ENCODE measurements around the gene GSPT1.

The GSPT1 gene

DNA sequence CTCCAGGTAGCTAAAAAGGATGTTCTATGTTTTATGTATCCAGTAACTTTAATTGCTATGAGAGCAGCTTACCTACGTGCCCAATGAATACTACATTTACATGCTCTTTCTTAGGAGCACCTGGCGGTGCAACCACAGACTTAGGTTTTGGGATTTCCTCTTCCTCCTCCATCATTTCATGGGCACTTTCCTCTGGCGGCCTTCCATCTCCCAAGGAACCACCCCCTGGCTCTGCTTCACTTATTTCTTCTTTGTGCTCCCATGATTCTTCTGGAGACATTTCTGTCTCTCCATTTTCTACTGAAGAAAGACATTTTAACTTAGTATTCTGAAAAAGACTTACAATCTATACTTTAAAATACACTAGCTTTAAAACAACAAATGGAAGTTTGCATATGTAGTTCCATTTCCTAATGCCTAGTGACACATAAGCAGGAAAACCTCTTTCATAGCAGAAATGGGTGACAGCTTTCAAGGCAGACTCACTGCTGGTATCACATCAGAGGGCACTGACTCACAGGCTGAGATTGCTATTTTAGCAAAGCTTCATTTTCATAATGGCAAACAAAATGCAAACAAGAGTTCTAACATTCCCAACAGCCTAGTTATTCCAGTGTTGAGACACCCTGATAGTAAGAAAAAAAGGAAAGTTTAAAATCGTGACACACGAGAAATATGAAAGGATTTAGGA lies 19.1 kb downstream of the GSPT1 start:
- Mint-ChIP-seq H3K4me1 (no peaks in the 10 kb centered on the region), H3K27ac (no peak overlapping the region), H3K4me3 (no peak overlapping the region), H3K36me3 (ENCODE audit: low read depth) (peaks cover 35% of the 10 kb centered on the region), H3K9me3 (no peaks in the 10 kb centered on the region), H3K27me3 (ENCODE audit: low read depth) (no peaks in the 10 kb centered on the region)
- TF ChIP-seq, protein P1, sequence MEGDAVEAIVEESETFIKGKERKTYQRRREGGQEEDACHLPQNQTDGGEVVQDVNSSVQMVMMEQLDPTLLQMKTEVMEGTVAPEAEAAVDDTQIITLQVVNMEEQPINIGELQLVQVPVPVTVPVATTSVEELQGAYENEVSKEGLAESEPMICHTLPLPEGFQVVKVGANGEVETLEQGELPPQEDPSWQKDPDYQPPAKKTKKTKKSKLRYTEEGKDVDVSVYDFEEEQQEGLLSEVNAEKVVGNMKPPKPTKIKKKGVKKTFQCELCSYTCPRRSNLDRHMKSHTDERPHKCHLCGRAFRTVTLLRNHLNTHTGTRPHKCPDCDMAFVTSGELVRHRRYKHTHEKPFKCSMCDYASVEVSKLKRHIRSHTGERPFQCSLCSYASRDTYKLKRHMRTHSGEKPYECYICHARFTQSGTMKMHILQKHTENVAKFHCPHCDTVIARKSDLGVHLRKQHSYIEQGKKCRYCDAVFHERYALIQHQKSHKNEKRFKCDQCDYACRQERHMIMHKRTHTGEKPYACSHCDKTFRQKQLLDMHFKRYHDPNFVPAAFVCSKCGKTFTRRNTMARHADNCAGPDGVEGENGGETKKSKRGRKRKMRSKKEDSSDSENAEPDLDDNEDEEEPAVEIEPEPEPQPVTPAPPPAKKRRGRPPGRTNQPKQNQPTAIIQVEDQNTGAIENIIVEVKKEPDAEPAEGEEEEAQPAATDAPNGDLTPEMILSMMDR (IDR thresholded peaks at IDR 0.05; ENCODE audit: unreplicated experiment in 3 of 3), result no peak

DNA sequence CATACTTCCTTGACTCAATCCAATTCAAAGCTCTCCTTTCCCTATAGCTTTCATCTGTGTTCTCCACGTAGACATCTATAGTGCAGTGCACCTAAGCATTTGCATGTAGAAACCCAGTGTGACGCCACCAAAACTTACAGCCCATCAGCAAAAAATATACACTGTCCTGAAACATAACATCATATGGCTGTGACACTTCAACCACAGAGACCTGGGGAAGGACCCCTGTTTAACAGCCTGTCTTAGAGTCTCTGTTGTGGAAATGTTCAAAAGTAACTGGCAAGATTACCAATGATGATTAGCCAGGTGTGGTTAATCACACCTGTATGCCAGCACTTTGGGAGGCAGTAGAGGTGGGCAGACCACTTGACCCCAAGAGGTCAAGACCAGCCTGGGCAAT lies 22.2 kb downstream of the GSPT1 start:
- H3K4me3 Mint-ChIP-seq, result no peak overlapping the region
- H3K36me3 Mint-ChIP-seq (ENCODE audit: low read depth), result peaks cover 48% of the 10 kb centered on the region
- H3K9me3 Mint-ChIP-seq, result no peaks in the 10 kb centered on the region
- H3K27me3 Mint-ChIP-seq (ENCODE audit: low read depth), result no peaks in the 10 kb centered on the region
- H3K27ac Mint-ChIP-seq, result no peak overlapping the region
- no peaks in the 10 kb centered on the region for H3K4me1 Mint-ChIP-seq
- TF ChIP-seq, protein P1 (IDR thresholded peaks at IDR 0.05; ENCODE audit: unreplicated experiment in 3 of 3), result no peak

DNA sequence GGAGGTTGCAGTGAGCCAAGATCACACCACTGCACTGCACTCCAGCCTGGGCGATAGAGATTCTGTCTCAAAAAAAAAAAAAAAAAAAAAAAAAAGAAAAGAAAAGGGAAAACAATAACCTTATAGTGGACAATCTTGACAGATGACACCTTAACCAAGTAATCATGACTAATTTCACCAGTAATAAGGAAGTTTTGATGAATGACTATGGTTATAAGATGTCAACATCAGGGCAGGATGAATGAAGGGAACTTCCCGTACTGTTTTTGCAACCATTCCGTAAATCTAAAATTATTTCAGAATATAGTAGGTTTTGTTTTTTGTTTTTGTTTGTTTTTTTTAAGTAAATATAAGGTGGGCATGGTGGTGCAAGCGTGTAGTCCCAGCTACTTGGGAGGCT lies 23.0 kb downstream of the GSPT1 start:
- H3K9me3 Mint-ChIP-seq, result no peaks in the 10 kb centered on the region
- H3K27ac Mint-ChIP-seq, result no peak overlapping the region
- no peaks in the 10 kb centered on the region for H3K4me1 Mint-ChIP-seq
- peaks cover 51% of the 10 kb centered on the region for H3K36me3 Mint-ChIP-seq (ENCODE audit: low read depth)
- no peaks in the 10 kb centered on the region for H3K27me3 Mint-ChIP-seq (ENCODE audit: low read depth)
- TF ChIP-seq, protein P1 (IDR thresholded peaks at IDR 0.05; ENCODE audit: unreplicated experiment in 3 of 3), result no peak
- no peak overlapping the region for H3K4me3 Mint-ChIP-seq

DNA sequence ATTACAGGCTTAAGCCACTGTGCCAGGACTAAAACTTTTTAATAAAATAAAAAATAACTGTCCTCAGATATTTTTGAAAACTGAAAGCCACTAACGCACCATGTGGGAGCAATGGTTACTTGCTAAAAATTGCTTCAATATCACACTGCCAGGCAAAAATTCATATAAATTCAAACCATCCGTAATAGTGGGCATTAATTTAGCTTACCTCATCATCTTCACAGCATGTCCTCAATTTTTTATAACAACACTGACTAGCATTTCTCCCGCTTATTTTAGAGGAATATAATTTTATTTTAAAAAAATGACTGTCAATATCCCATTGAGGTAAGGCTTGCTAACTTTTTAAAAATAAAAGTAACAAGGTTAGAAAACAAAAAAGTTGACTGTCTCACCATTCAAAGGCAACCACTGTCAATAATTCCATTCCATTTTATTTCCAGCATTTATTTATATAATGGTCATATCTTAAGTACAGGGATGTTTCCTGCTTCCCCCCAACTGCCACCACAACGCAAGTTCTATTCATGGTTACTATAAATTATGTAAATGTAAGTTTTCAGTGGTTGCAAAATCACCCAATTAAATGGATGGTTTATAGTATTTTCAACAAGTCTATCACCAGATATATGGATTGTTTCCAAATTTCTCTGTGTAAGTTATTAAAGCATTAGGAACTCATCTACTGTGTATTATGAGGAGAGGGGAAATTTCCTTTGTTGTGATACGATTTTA lies 25.4 kb downstream of the GSPT1 start:
- H3K27me3 Mint-ChIP-seq (ENCODE audit: low read depth), result no peaks in the 10 kb centered on the region

DNA sequence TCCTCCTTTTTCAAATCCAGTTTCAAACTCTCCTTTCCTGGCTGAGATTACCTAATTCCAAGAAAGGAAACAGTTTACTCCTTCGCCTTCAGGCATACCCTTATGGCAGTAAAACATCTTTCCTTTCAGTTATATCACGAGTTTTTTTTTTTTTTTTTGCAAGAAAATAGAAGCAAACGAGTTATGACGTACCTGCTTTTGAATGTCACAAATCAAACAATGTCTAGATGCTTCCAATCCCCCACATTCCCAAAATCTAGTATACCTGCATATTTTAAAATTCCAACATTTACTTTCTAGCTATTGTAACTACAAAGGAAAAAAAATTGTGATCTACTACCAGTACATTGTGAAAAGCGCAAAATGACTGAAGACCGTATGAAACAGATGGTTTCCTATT lies 28.9 kb downstream of the GSPT1 start:
- Mint-ChIP-seq H3K27ac (no peak overlapping the region), H3K36me3 (ENCODE audit: low read depth) (peaks cover 55% of the 10 kb centered on the region), H3K9me3 (no peaks in the 10 kb centered on the region), H3K27me3 (ENCODE audit: low read depth) (no peaks in the 10 kb centered on the region), H3K4me3 (no peak overlapping the region), H3K4me1 (no peaks in the 10 kb centered on the region)
- TF ChIP-seq, protein P1 (IDR thresholded peaks at IDR 0.05; ENCODE audit: unreplicated experiment in 3 of 3), result no peak

More for the DNA sequence above, 25.4 kb downstream of the GSPT1 start:
- Mint-ChIP-seq H3K27ac (no peak overlapping the region), H3K4me1 (no peaks in the 10 kb centered on the region), H3K36me3 (ENCODE audit: low read depth) (peaks cover 58% of the 10 kb centered on the region), H3K9me3 (no peaks in the 10 kb centered on the region), H3K4me3 (no peak overlapping the region)
- TF ChIP-seq, protein P1 (IDR thresholded peaks at IDR 0.05; ENCODE audit: unreplicated experiment in 3 of 3), result no peak

All from nephron (organoid).